ENCODE data around the gene LONP1.

Gene LONP1

GRCh38 chr19:5664515-5664914, 55.4 kb downstream of the LONP1 start:
- no peaks in the 10 kb centered on the region for H3K9me3 Mint-ChIP-seq
- no peak overlapping the region for H3K4me3 Mint-ChIP-seq
- DNase-seq (ENCODE audit: low spot score in 2 of 2) (no peak), ATAC-seq (replicated peaks; ENCODE audit: extremely low read depth, poor library complexity, severe bottlenecking) (no peak)
- peaks cover 80% of the 10 kb centered on the region for H3K36me3 Mint-ChIP-seq (ENCODE audit: insufficient read depth)
- no peaks in the 10 kb centered on the region for H3K27me3 Mint-ChIP-seq
- H3K27ac Mint-ChIP-seq (ENCODE audit: low read depth): peak overlapping the region; percentile 61
- H3K4me1 Mint-ChIP-seq: no peaks in the 10 kb centered on the region

- Mint-ChIP-seq H3K4me1 (no peaks in the 10 kb centered on the region), H3K27me3 (no peaks in the 10 kb centered on the region), H3K27ac (ENCODE audit: low read depth) (no peak overlapping the region), H3K36me3 (ENCODE audit: insufficient read depth) (peaks cover 79% of the 10 kb centered on the region), H3K4me3 (no peak overlapping the region), H3K9me3 (no peaks in the 10 kb centered on the region)
- no peak for ATAC-seq (replicated peaks; ENCODE audit: extremely low read depth, poor library complexity, severe bottlenecking)
- DNase-seq (ENCODE audit: low spot score in 2 of 2): no peak
Measured at GRCh38 chr19:5663904-5664303, 56.0 kb downstream of the LONP1 start.

- Mint-ChIP-seq H3K4me3 (no peak overlapping the region), H3K27me3 (no peaks in the 10 kb centered on the region), H3K9me3 (no peaks in the 10 kb centered on the region), H3K4me1 (no peaks in the 10 kb centered on the region), H3K36me3 (ENCODE audit: insufficient read depth) (peaks cover 84% of the 10 kb centered on the region), H3K27ac (ENCODE audit: low read depth) (peak overlapping the region; percentile 62)
- ATAC-seq (replicated peaks; ENCODE audit: extremely low read depth, poor library complexity, severe bottlenecking) (no peak), DNase-seq (ENCODE audit: low spot score in 2 of 2) (no peak)
Measured at GRCh38 chr19:5661483-5661882, 58.5 kb downstream of the LONP1 start.

- Mint-ChIP-seq H3K27me3 (no peaks in the 10 kb centered on the region), H3K27ac (ENCODE audit: low read depth) (no peak overlapping the region), H3K36me3 (ENCODE audit: insufficient read depth) (peaks cover 86% of the 10 kb centered on the region), H3K9me3 (no peaks in the 10 kb centered on the region), H3K4me3 (no peak overlapping the region), H3K4me1 (peaks cover 5% of the 10 kb centered on the region)
- DNase-seq (ENCODE audit: low spot score in 2 of 2) (no peak), ATAC-seq (replicated peaks; ENCODE audit: extremely low read depth, poor library complexity, severe bottlenecking) (no peak)
Measured at GRCh38 chr19:5655412-5655811, 64.5 kb downstream of the LONP1 start.

- no peaks in the 10 kb centered on the region for H3K9me3 Mint-ChIP-seq
- DNase-seq (ENCODE audit: low spot score in 2 of 2) (no peak), ATAC-seq (replicated peaks; ENCODE audit: extremely low read depth, poor library complexity, severe bottlenecking) (no peak)
- no peak overlapping the region for H3K4me3 Mint-ChIP-seq
- no peak overlapping the region for H3K27ac Mint-ChIP-seq (ENCODE audit: low read depth)
- H3K27me3 Mint-ChIP-seq: no peaks in the 10 kb centered on the region
- H3K36me3 Mint-ChIP-seq (ENCODE audit: insufficient read depth): peaks cover 88% of the 10 kb centered on the region
- H3K4me1 Mint-ChIP-seq: peaks cover 5% of the 10 kb centered on the region
Measured at GRCh38 chr19:5654931-5655330, 65.0 kb downstream of the LONP1 start.

- H3K36me3 Mint-ChIP-seq (ENCODE audit: insufficient read depth): peaks cover 83% of the 10 kb centered on the region
- ATAC-seq (replicated peaks; ENCODE audit: extremely low read depth, poor library complexity, severe bottlenecking) (no peak), DNase-seq (ENCODE audit: low spot score in 2 of 2) (no peak)
- no peaks in the 10 kb centered on the region for H3K27me3 Mint-ChIP-seq
- peaks cover 12% of the 10 kb centered on the region for H3K4me1 Mint-ChIP-seq
- H3K9me3 Mint-ChIP-seq: no peaks in the 10 kb centered on the region
- no peak overlapping the region for H3K27ac Mint-ChIP-seq (ENCODE audit: low read depth)
- no peak overlapping the region for H3K4me3 Mint-ChIP-seq
Measured at GRCh38 chr19:5652261-5652660, 67.7 kb downstream of the LONP1 start.

GRCh38 chr19:5651361-5651760, 68.6 kb downstream of the LONP1 start:
- Mint-ChIP-seq H3K9me3 (no peaks in the 10 kb centered on the region), H3K4me1 (peaks cover 21% of the 10 kb centered on the region), H3K27ac (ENCODE audit: low read depth) (no peak overlapping the region), H3K4me3 (no peak overlapping the region), H3K27me3 (no peaks in the 10 kb centered on the region), H3K36me3 (ENCODE audit: insufficient read depth) (peaks cover 83% of the 10 kb centered on the region)
- DNase-seq (ENCODE audit: low spot score in 2 of 2): no peak
- ATAC-seq (replicated peaks; ENCODE audit: extremely low read depth, poor library complexity, severe bottlenecking): no peak

GRCh38 chr19:5648464-5648863, 71.5 kb downstream of the LONP1 start:
- Mint-ChIP-seq H3K36me3 (ENCODE audit: insufficient read depth) (peaks cover 81% of the 10 kb centered on the region), H3K9me3 (no peaks in the 10 kb centered on the region), H3K27ac (ENCODE audit: low read depth) (no peak overlapping the region), H3K4me1 (peaks cover 34% of the 10 kb centered on the region), H3K4me3 (no peak overlapping the region), H3K27me3 (no peaks in the 10 kb centered on the region)
- no peak for ATAC-seq (replicated peaks; ENCODE audit: extremely low read depth, poor library complexity, severe bottlenecking)
- DNase-seq (ENCODE audit: low spot score in 2 of 2): no peak

- no peaks in the 10 kb centered on the region for H3K27me3 Mint-ChIP-seq
- H3K4me1 Mint-ChIP-seq: peaks cover 39% of the 10 kb centered on the region
- H3K9me3 Mint-ChIP-seq: no peaks in the 10 kb centered on the region
- peaks cover 84% of the 10 kb centered on the region for H3K36me3 Mint-ChIP-seq (ENCODE audit: insufficient read depth)
- H3K4me3 Mint-ChIP-seq: no peak overlapping the region
- DNase-seq (ENCODE audit: low spot score in 2 of 2) (no peak), ATAC-seq (replicated peaks; ENCODE audit: extremely low read depth, poor library complexity, severe bottlenecking) (no peak)
- peak overlapping the region; percentile 60 for H3K27ac Mint-ChIP-seq (ENCODE audit: low read depth)
Measured at GRCh38 chr19:5646703-5647102, 73.2 kb downstream of the LONP1 start.

- Mint-ChIP-seq H3K9me3 (no peaks in the 10 kb centered on the region), H3K36me3 (ENCODE audit: insufficient read depth) (peaks cover 84% of the 10 kb centered on the region), H3K4me1 (peaks cover 45% of the 10 kb centered on the region), H3K27ac (ENCODE audit: low read depth) (peak overlapping the region; percentile 35), H3K4me3 (no peak overlapping the region), H3K27me3 (no peaks in the 10 kb centered on the region)
- no peak for DNase-seq (ENCODE audit: low spot score in 2 of 2)
- ATAC-seq (replicated peaks; ENCODE audit: extremely low read depth, poor library complexity, severe bottlenecking): no peak
Measured at GRCh38 chr19:5645409-5645808, 74.5 kb downstream of the LONP1 start.

- Mint-ChIP-seq H3K36me3 (ENCODE audit: insufficient read depth) (peaks cover 81% of the 10 kb centered on the region), H3K4me1 (peaks cover 45% of the 10 kb centered on the region), H3K27ac (ENCODE audit: low read depth) (no peak overlapping the region), H3K27me3 (no peaks in the 10 kb centered on the region), H3K4me3 (no peak overlapping the region), H3K9me3 (no peaks in the 10 kb centered on the region)
- ATAC-seq (replicated peaks; ENCODE audit: extremely low read depth, poor library complexity, severe bottlenecking) (no peak), DNase-seq (ENCODE audit: low spot score in 2 of 2) (no peak)
Measured at GRCh38 chr19:5644037-5644436, 75.9 kb downstream of the LONP1 start.

GRCh38 chr19:5643060-5643459, 76.9 kb downstream of the LONP1 start:
- H3K4me3 Mint-ChIP-seq: no peak overlapping the region
- H3K4me1 Mint-ChIP-seq: peaks cover 40% of the 10 kb centered on the region
- H3K36me3 Mint-ChIP-seq (ENCODE audit: insufficient read depth): peaks cover 76% of the 10 kb centered on the region
- no peaks in the 10 kb centered on the region for H3K9me3 Mint-ChIP-seq
- ATAC-seq (replicated peaks; ENCODE audit: extremely low read depth, poor library complexity, severe bottlenecking): no peak
- H3K27ac Mint-ChIP-seq (ENCODE audit: low read depth): no peak overlapping the region
- no peak for DNase-seq (ENCODE audit: low spot score in 2 of 2)
- H3K27me3 Mint-ChIP-seq: no peaks in the 10 kb centered on the region

GRCh38 chr19:5642204-5642603, 77.7 kb downstream of the LONP1 start:
- Mint-ChIP-seq H3K27me3 (no peaks in the 10 kb centered on the region), H3K36me3 (ENCODE audit: insufficient read depth) (peaks cover 73% of the 10 kb centered on the region), H3K4me1 (peaks cover 37% of the 10 kb centered on the region), H3K9me3 (no peaks in the 10 kb centered on the region), H3K4me3 (no peak overlapping the region), H3K27ac (ENCODE audit: low read depth) (no peak overlapping the region)
- ATAC-seq (replicated peaks; ENCODE audit: extremely low read depth, poor library complexity, severe bottlenecking): no peak
- no peak for DNase-seq (ENCODE audit: low spot score in 2 of 2)

Measured in central memory CD8-positive, alpha-beta T cell (primary cell).